Fibroblast of skin of right biceps (primary cell): ENCODE results near the gene CMBL.
"Not testable (repeated sequence)": the region's sequence is repeated elsewhere in the genome, so short reads cannot be mapped to it uniquely, and the experiment has no call there.

Experiments used
- DNase-seq: peaks from one replicate; pipeline ENCODE4 v3.0.0-alpha.2; 2013

CMBL gene

GRCh38 chr5:10283927-10284635 is 23.6 kb downstream of the CMBL start:
- peak; percentile 70 for DNase-seq

- no peak for DNase-seq
Measured at GRCh38 chr5:10279925-10280720, 27.6 kb downstream of the CMBL start.

- no peak for DNase-seq
Measured at GRCh38 chr5:10279328-10279727, 28.4 kb downstream of the CMBL start.

GRCh38 chr5:10278658-10279279 is 28.9 kb downstream of the CMBL start:
- no peak for DNase-seq

GRCh38 chr5:10277773-10278630 is 29.7 kb downstream of the CMBL start:
- no peak for DNase-seq

- DNase-seq: no peak
Measured at GRCh38 chr5:10276691-10277090, 31.0 kb downstream of the CMBL start.

GRCh38 chr5:10275991-10276390 is 31.7 kb downstream of the CMBL start:
- DNase-seq: no peak

- DNase-seq: no peak
Measured at GRCh38 chr5:10275460-10275859, 32.2 kb downstream of the CMBL start.

- not testable (repeated sequence) for DNase-seq
Measured at GRCh38 chr5:10272875-10273209, 34.9 kb downstream of the CMBL start.

- DNase-seq: no peak
Measured at GRCh38 chr5:10272053-10272874, 35.4 kb downstream of the CMBL start.

- DNase-seq: no peak
Measured at GRCh38 chr5:10268100-10268499, 39.6 kb downstream of the CMBL start.

- DNase-seq: no peak
Measured at GRCh38 chr5:10266839-10267238, 40.9 kb downstream of the CMBL start.

GRCh38 chr5:10266137-10266536 is 41.6 kb downstream of the CMBL start:
- no peak for DNase-seq

- no peak for DNase-seq
Measured at GRCh38 chr5:10265245-10266109, 42.2 kb downstream of the CMBL start.

- DNase-seq: peak; percentile 52
Measured at GRCh38 chr5:10264604-10265003, 43.1 kb downstream of the CMBL start.

GRCh38 chr5:10262995-10263394 is 44.7 kb downstream of the CMBL start:
- no peak for DNase-seq

- DNase-seq: no peak
Measured at GRCh38 chr5:10262121-10262774, 45.5 kb downstream of the CMBL start.

GRCh38 chr5:10261065-10261464 is 46.6 kb downstream of the CMBL start:
- no peak for DNase-seq

GRCh38 chr5:10259899-10260298 is 47.8 kb downstream of the CMBL start:
- no peak for DNase-seq

- DNase-seq: no peak
Measured at GRCh38 chr5:10257870-10258269, 49.8 kb downstream of the CMBL start.

- no peak for DNase-seq
Measured at GRCh38 chr5:10254686-10255085, 53.0 kb downstream of the CMBL start.
